HG03565 (cell line): ENCODE data around the gene SSC4D.
"Not testable (repeated sequence)": the region's sequence is repeated elsewhere in the genome, so short reads cannot be mapped to it uniquely, and the experiment has no call there.

Experiments
- ATAC-seq: cut with Tn5 transposase; IDR thresholded peaks from one replicate; pipeline ENCODE4 v1.9.1; 2021; ENCODE audit warnings: mild to moderate bottlenecking, moderate library complexity; ENCODE audit not compliant: unreplicated experiment

The SSC4D gene

DNA sequence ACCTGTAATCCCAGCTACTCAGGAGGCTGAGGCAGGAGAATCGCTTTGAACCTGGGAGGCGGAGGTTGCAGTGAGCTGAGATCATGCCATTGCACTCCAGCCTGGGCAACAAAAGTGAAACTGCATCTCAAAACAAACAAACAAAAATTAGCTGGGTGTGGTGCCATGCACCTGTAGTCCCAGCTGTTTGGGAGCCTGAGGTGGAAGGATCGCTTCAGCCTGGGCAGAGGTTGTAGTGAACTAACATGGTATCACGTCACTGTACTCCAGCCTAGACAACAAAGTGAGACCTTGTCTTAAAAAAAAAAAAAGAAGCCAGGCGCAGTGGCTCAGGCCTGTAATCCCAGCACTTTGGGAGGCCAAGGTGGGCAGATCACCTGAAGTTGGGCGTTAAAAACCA lies 21.7 kb downstream of the SSC4D start:
- ATAC-seq = not testable (repeated sequence)

DNA sequence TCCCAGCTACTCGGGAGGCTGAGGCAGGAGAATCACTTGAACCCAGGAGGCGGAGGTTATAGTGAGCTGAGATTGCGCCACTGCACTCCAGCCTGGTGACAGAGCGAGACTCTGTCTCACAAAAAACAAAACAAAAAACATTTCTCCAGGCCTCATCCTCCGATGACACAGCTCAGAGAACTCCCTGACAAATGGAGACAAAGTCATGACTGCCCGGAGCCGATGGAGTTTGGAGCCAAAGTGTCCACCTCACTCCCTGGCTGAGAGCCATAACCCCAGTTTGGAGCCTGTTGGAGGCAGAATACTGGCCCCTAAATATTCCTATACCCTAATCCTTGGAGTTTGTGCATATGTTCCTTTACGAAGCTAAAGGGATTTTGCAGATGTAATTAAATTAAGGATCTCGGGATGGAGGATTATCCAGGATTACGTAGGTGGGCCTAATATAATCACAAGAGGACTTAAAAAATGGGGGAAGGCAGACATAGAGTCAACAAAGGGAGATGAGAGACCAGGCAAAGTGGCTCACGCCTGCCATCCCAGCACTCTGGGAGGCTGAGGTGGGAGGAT lies 22.7 kb downstream of the SSC4D start:
- no peak for ATAC-seq

DNA sequence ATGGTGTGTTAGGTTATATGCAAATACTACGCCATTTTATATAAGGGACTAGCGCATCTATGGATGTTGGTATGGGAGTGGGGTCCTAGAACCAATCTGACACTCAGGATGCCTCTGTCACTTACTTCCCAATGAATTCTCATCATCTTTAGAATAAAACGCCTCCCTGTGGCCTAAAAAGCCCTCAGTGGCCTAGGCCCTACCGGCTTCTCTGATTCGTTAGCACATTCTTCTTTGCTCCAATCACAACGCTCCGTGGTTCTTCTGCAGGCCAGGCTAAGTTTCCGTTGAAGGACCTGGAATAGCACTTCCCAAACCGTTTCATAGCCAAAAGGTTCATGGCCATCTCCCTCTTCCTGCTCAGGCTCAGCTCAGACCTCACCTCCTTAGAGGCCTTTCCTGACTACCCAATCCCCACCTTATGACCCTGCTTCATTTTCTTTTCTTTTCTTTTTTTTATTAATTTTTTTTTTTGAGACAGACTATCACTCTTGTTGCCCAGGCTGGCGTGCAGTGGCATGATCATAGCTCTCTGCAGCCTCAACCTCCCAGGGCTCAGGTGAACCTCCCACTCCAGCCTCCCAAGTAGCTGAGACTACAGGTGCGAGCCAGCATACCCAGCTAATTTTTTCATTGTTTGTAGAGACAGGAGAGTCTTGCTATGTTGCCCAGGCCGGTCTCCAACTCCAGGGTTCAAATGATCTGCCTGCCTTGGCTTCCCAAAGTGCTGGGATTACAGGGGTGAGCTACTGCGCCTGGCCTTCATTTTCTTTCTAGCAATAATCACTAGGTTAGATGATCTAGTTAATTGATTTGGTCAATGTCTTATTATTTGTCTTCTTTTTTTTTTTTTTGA lies 26.2 kb downstream of the SSC4D start:
- no peak for ATAC-seq

DNA sequence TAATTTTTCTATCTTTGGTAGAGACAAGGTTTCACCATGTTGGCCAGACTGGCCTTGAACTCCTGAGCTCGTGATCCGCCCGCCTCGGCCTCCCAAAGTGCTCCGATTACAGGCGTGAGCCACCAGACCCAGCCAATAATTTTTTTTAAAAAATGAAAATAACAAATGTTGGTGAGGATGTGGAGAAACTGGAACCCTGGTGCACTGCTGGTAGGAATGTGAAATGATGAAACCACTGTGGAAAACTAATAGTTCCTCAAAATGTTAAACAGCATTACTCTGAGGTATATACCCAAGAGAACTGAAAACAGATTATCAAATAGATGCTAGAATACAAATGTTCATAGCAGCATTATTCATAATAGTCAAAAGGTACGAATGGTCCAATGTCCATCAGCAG lies 27.7 kb downstream of the SSC4D start:
- no peak for ATAC-seq

DNA sequence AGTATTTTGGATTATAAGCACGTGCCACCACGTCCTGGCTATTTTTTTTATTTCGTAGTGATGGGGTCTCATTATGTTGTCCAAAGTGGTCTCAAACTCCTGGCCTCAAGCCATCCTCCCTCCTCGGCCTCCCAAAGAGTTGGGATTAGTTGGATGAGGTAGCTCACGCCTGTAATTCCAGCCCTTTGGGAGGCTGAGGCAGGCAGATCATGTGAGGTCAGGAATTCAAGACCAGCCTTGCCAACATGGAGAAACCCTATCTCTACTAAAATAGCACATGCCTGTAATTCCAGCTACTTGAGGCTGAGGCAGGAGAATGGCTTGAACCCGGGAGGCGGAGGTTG lies 28.9 kb downstream of the SSC4D start:
- ATAC-seq = no peak

DNA sequence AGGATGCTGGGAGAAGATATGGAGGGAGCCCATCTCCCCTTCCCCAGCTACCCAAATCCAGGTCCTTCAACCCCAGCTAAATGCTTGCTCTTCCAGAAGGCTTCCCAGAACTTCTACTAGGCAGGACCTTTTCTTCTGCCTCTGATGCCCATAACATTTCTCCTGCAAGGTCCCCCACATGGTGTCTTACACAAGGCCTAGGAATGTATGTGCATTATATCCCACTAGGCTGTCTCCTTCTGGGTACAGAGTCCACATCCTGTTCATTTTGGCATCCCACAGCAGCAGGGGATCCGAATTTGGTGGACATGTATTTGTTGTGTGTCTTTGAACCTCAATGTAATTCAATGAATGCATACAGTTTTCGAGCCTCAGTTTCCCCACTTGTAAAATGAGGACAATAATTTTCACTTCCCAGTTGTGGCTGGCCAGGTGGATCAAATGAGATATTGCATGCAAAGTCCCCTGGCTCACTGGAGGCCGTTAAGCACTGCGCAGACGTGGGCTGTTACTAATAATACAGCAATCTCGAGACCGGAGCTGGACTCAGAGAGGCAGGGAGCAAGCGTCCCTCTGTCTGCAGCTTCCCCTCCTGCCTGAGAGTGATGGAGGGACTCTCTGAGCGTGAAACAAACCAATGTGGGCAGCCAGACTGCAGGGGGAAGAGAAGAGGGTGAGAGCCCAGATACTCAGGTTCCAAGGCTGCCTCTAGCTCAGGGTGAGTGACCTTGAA lies 32.1 kb downstream of the SSC4D start:
- ATAC-seq = no peak

DNA sequence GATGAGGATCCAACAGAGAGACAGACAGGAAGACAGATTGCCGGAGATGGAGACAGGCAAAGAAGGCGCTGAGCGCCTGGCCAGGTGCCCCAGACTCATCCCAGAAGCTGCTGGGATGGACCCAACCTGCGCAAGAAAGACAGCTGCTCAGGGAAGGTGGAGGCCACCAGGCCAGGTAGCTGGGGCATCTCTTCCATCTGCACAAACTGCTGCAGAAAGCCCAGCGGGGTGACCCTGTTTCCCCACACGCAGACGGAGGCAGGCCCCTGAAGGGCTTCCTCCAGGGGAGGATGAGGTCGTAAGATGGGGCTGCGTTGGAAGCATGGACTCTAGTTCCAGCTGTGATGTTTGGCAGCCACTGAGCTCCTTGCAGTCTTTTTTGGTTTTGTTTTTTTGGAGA lies 34.2 kb downstream of the SSC4D start:
- ATAC-seq = no peak

DNA sequence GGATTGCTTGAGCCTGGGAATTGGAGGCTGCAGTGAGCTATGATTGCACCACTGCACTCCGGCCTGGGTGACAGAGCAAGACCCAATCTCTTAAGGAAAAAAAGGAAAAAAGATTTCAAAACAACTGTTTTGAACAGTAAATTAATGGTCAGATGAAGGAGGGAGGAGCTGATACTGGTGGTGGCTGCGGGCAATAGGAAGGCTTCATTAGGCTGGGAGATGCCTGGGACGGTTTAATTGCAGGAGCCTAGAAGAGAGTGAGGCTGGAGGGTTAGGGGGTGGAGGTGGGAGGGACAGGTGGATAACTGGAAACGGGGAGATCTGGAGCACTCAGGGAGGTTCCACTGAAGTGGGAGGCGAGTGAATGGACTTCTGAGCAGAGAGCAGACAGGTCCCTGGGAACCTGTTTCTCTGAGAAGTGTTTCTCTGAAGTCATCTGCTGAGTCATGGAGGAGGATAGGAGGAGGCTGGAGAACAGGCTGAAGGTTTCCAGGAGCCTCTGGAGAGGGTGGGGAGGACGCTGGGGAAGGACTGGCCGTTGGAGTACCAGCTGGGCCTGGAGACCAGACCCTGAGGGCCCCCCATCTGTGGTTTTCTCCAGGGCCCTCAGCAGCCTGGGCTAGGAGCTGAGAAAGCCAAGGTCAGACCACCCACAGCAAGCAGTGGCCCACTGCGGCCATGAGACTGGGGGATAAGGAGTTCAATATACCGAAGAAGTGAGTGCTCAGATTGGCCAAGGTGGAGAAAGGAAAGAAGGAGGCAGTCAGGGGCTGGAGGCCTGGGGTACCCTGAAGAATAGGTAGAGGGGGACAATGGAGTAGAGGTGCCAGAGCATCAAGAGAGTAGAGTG lies 36.3 kb downstream of the SSC4D start:
- no peak for ATAC-seq

DNA sequence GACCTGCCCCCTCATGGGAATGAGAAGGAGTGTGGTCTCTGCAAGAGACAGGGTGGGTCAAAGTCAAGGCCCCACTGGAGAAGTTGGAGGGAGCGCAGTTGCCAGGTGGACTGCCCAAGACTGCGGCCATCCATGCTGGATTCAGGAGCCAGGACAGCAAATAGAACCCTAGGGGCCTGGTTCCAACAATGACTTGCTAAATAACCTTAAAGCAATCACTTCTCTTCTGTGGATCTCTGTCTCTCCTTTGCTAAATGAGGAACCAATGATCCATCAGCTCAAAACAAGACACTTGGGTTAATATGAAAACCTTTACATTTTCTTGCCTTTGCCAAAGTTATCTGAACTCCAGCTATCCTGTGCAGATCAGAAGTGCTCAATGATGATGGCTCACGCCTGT lies 38.1 kb downstream of the SSC4D start:
- no peak for ATAC-seq

DNA sequence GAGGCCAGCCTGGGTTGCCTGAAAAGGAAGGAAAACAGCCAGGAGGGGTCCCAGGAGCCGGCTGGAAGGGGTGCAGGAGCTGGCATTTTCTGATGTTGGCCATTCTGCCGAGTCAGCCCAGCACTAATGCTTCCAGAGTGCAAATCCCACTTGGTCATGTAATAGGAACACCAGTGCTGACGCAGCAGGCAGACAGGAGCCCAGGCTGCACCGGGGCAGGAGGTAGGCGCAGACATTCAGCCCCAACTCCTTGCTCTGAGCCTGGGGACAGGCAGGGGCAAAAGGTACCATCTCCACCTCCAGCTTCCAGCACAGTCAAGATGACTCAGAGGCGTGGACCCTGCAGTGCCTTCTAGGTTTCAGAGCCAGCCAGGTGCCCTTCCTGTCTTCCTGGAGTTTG lies 40.5 kb downstream of the SSC4D start:
- no peak for ATAC-seq

DNA sequence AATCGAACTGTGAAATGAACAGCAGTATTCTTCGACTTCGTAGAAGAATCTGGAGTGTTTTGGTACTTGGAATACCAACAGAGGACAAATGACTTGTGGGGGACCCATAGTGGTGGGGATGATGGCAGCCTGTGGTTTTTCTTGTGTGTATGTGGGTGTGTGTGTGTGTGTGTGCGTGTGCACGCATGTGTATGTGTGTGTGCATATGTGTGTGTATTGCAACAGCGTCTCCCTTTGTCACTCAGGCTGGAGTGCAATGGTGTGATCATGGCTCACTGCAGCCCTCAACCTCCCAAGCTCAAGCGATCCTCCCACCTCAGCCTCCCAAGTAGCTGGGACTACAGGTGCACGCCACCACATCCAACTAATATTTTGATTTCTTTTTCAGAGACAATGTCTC lies 41.3 kb downstream of the SSC4D start:
- no peak for ATAC-seq

DNA sequence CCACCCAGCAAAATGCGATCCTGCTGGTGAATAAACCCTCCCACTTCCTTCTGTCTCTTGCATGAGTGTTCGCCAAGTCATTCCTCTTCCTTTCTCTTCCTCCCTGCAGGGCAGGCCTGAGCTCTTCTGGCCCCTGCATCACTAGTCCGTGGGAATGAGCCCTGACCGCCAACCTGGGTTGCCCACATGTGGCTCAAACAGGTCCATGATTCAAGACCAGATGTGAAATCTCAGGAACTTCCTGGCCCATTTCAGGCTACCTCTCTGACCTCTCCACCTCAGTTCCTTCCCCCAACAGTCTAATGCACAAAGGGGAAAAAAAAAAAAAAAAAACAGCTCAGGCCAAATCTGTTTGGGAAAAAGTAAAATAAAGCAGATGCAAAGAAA lies 45.3 kb downstream of the SSC4D start:
- no peak for ATAC-seq

DNA sequence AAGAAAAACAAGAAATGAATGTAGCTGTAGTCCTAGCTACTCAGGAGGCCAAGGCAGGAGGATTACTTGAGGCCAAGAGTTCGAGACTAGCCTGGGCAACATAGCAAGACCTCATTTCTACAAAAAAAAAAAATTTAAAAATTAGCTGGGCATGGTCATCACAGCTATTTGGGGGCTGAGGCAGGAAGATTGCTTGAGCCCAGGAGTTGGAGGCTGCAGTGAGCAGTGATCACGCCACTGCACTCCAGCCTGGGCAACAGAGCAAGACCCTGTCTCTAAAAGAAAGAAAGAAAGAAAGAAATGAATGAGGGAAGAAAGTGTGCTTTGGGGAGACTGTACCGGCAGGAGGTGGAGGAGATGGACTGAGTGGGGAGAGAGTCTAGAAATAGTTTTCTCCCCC lies 45.7 kb downstream of the SSC4D start:
- not testable (repeated sequence) for ATAC-seq

DNA sequence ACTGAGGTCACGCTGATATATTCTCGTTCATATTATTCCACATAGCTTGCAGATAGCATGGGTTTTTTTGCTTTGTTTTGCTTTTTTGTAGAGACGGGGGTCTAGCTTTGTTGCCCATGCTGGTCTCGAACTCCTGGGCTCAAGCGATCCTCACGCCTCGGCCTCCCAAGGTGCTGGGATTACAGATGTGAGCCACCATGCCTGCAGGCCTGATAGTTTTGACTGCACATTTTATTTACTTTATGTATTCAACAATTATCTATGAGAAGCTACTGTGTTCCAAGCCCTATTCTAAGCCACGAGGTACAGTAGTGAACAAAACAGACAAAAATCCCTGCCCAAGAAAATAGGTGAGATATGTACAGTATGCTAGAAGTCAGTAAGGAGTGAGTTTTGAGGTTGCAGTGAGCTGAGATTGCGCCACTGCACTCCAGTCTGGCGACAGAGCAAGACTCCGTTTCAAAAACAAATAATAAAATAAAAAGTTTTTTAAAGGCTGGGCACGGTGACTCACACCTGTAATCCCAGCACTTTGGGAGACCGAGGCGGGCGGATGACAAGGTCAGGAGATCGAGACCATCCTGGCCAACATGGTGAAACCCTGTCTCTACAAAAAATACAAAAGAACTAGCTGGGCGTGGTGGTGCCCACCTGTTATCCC lies 49.4 kb downstream of the SSC4D start:
- ATAC-seq = no peak

DNA sequence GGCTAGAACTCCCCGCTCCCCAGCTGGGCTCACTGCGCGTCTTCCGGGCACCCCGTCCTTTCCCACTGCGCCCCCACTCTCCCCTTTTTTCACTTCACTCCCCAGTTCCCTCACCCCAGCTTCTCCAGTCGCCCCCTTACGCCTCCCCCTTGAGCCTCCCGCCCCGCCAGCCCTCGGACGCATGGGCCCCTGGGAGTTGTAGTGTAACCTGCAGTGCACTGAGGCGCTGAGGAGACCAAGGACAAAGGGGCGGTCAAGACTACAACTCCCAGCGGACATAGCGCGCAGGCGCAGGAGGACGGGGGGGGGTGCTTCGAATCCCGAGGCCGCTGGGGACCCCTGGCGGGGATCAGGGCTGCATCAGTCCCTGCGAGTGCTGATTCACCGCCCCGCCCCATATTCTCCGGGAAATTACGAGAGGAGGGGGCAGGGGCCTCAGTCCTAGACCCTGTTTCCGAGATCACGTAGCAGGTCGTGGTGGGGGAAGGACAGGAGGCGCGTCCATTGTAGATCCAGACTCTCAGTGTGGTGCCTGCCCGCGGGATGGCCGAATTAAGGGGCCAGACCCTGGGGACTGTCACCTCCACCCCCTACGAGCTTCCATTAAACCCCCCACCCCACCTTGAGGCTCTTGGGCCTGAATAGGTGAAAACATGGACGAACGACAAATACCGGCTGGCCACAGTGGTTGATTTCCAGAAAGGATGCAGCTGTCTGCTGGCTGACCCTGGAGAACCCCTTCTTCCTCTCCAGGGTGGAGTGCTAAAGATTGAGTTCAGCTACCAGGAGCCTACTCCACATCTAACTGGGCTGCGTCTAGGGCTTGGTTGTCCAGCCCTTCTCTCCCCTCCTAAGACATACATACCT lies 50.2 kb downstream of the SSC4D start:
- ATAC-seq = peak; percentile 86

DNA sequence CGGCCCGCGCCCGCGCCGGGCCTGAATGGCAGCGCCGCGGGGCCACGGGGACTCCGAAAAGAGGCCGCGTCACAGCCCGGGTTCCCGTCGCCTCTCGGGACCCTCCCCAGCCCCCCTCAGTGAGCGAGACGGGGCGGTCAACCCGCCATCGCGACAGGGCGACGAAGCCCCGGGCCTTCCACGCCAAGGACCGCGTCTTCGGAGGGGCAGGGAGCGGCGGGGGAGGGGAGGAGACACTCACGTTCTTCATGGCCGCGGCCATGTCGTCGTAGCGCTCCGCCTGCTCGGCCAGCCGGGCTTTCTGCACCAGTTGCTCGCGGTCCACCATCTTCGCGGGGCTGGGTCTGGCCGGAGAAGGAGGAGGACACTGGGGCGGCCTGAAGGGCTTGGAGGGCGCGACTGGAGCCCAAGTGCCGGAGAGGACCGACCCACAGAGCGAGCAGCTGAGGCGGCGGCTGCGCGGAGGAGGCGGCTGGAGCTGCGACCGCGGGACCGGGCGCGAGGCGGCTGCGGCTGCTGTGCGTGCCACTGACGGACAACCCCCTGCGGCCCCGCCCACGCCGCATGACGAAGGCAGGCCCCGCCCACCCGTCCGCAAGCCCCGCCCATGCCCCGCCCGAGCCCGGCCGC lies 50.9 kb downstream of the SSC4D start, which contains the start of gene YWHAG:
TSS of gene YWHAG (minus strand) at position 511 of the 630 bp plus-strand sequence. CDS start at position 328, 183 bp downstream.
- peak; percentile 43 for ATAC-seq

DNA sequence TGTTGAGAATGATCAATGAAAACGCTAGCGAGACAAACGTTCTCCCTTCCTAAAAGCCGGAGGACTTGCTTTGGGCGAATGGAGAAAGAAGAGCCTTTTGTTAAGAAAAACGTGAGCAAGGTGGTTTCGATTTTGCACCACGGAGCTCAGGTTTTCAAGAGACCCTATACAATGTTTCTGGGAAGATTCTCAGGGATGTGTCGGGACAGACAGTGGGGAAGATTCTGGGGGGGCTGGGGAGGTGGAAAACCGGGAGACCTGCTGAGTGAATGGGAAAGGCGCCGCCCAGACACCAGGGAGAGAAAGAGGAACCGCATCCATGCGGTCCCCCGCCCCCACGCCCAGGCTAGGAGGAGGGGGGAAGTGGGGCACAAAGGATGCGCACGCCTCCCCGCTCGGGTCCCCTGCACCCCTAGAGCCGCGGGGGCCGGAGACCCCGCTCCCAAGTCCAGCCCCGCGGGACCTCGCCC lies 51.5 kb downstream of the SSC4D start:
- peak; percentile 14 for ATAC-seq

DNA sequence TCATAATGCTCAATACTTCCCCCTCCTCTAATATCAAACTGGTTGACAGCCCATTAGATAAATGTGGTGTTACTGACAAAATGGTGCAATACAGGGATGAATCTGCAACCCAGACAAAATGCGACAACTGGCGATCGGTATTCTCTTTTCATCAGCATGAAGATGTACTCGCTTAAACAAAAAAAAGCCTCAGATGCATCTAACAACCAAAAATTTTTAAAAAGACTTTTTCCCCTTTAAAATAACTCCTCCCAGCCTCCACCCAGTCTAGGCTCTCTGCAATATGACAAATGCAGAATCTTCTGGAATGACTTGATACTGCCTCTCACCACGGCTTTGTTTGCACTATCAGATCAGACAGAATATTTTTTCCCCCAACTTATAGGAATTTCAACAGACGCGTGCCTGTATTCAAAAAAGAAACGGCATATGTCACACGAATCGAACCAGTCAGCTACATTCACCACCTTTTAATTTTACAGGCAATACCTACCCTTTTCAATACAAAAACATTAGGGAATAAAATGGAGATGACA lies 52.0 kb downstream of the SSC4D start:
- no peak for ATAC-seq

DNA sequence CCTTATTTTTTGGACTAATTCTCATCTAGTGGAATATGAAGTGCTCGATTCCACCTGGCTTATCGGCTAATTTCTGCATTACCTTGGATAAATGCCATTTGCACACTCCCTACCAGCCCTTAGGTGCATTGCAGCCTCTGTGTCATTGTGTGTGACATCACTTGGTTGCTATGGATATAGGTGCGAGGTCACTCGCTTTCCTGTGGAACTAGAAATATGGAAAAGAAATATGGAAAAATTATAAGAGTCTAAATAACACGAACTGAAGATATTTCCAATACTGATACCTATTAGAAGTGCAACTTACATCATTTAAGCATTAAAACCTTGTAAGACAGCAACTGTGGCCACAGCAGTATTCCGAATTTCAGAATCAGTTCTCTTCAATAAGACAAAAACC lies 52.7 kb downstream of the SSC4D start:
- ATAC-seq = no peak
